K562 (cell line): ENCODE results near the gene ZBTB48. TPM values are rescaled to one million over a fixed set of nuclear protein-coding genes. Genes with fewer than 3 reads are reported as not detected.
A peak's percentile ranks its signal among the peaks of the same experiment; 100 is the strongest.

Experiments used
- CEBPB ChIP-seq: fragments of 450-650 bp; IDR thresholded peaks from 2 replicates; pipeline ENCODE4 v1.6.1; 2016; ENCODE audit warnings: missing genetic modification characterization, missing compliant biosample characterization
- CTBP1 ChIP-seq: fragments of 450-650 bp; IDR thresholded peaks from 2 replicates; pipeline ENCODE4 v1.6.1; 2016; ENCODE audit warnings: borderline replicate concordance
- CTCF ChIP-seq, 3 experiments: IDR thresholded peaks in 2 of 3; conservative IDR thresholded peaks in 1 of 3; 2 replicates each; pipeline ENCODE4 v1.5.1; 2011 to 2012; ENCODE audit warnings: low read length in 3 of 3, mild to moderate bottlenecking in 3 of 3, control low read depth in 2 of 3, improper control_type of control experiment in 1 of 3, inconsistent platforms in 1 of 3, low read depth in 1 of 3, mixed read lengths in 1 of 3, moderate library complexity in 1 of 3; ENCODE audit not compliant: insufficient read depth in 2 of 3
- E4F1 ChIP-seq: fragments of 250-450 bp; sonication (Bioruptor Pico); IDR thresholded peaks from 2 replicates; pipeline ENCODE4 v1.5.0; 2021; ENCODE audit warnings: mild to moderate bottlenecking, borderline replicate concordance
- ELF1 ChIP-seq: fragments of 200-800 bp; sonication (Bioruptor generic); IDR thresholded peaks from 2 replicates; pipeline ENCODE4 v1.6.1; 2016; ENCODE audit warnings: missing genetic modification characterization, missing compliant biosample characterization
- FUS ChIP-seq: fragments of 200-400 bp; formaldehyde crosslinking; optimal IDR thresholded peaks from 2 replicates; pipeline ENCODE3; 2017; ENCODE audit warnings: low read depth, low read length
- HNRNPL ChIP-seq: fragments of 200-400 bp; formaldehyde crosslinking; IDR thresholded peaks from 2 replicates; pipeline ENCODE4 v1.6.1; 2017; ENCODE audit warnings: low read depth, mild to moderate bottlenecking, low read length
- KAT7 ChIP-seq: sonication (generic); formaldehyde crosslinking; IDR thresholded peaks from 2 replicates; pipeline ENCODE4 v1.8.0; 2022; ENCODE audit warnings: missing genetic modification reagents, mild to moderate bottlenecking, borderline replicate concordance
- NONO ChIP-seq, 2 experiments: fragments of 200-400 bp in 1 of 2; fragments of 450-650 bp in 1 of 2; formaldehyde crosslinking in 1 of 2; IDR thresholded peaks; 2 replicates each; pipeline ENCODE4 v1.6.1; 2017; ENCODE audit warnings: low read depth in 2 of 2, mild to moderate bottlenecking in 2 of 2, moderate library complexity in 2 of 2, low read length in 1 of 2
- PHF20 ChIP-seq: fragments of 450-650 bp; IDR thresholded peaks from 2 replicates; pipeline ENCODE4 v1.6.1; 2018; ENCODE audit not compliant: partially characterized antibody
- RBM15 ChIP-seq: fragments of 200-400 bp; formaldehyde crosslinking; IDR thresholded peaks from 2 replicates; pipeline ENCODE4 v1.6.1; 2018; ENCODE audit warnings: mild to moderate bottlenecking, low read length, moderate library complexity; ENCODE audit not compliant: insufficient read depth
- RBM39 ChIP-seq: fragments of 200-400 bp; formaldehyde crosslinking; optimal IDR thresholded peaks from 2 replicates; pipeline ENCODE3; 2018; ENCODE audit warnings: low read depth, low read length
- SIX5 ChIP-seq, 2 experiments: IDR thresholded peaks; 2 replicates each; pipeline ENCODE4 v1.6.1; 2011; ENCODE audit warnings: low read length in 2 of 2, borderline replicate concordance in 1 of 2, low read depth in 1 of 2, mild to moderate bottlenecking in 1 of 2, moderate library complexity in 1 of 2; ENCODE audit not compliant: insufficient read depth in 1 of 2
- SMC3 ChIP-seq: conservative IDR thresholded peaks from 2 replicates; pipeline ENCODE4 v1.6.1; 2011; ENCODE audit warnings: low read depth, low read length, improper control_type of control experiment; ENCODE audit not compliant: insufficient read depth
- TEAD1 ChIP-seq, 2 experiments: fragments of 450-650 bp in 1 of 2; sonication (generic) in 1 of 2; formaldehyde crosslinking; IDR thresholded peaks; 2 replicates each; pipeline versions ENCODE4 v1.4.0 to v1.8.0; 2020 to 2022; ENCODE audit warnings: mild to moderate bottlenecking in 2 of 2, missing genetic modification reagents in 1 of 2
- TOE1 ChIP-seq, 2 experiments: fragments of 450-650 bp in 1 of 2; sonication (generic) in 1 of 2; formaldehyde crosslinking in 1 of 2; IDR thresholded peaks; 2 replicates each; pipeline versions ENCODE4 v1.7.1 to v1.8.0; 2016 to 2022; ENCODE audit warnings: borderline replicate concordance in 2 of 2, mild to moderate bottlenecking in 2 of 2, antibody characterized with exemption in 1 of 2, inconsistent platforms in 1 of 2, low read depth in 1 of 2, missing genetic modification reagents in 1 of 2, moderate library complexity in 1 of 2
- UBTF ChIP-seq, 2 experiments: IDR thresholded peaks; 2 replicates each; pipeline ENCODE4 v1.6.1; 2012; ENCODE audit warnings: improper control_type of control experiment in 2 of 2, low read depth in 2 of 2, low read length in 2 of 2, borderline replicate concordance in 1 of 2
- ZNF282 ChIP-seq: sonication (generic); formaldehyde crosslinking; IDR thresholded peaks from 2 replicates; pipeline ENCODE4 v1.8.1; 2023; ENCODE audit warnings: missing genetic modification reagents
- polyA plus RNA-seq, 8 experiments: library from polyadenylated mRNA; depleted of rRNA in 4 of 8; stranded (reverse) in 5 of 8; unstranded in 3 of 8; fragments of >200 nt; fragmentation: Nextera tagmentation in 2 of 8; fragmentation: Illumina TruSeq in 1 of 8; extraction: Ambion mirVana in 2 of 8; extraction: Trizol in 1 of 8; gene quantifications; 2 replicates each; pipeline versions ENCODE4 v1.2.1 to v1.2.3, GENCODE V29; 2011 to 2014; ENCODE audit warnings: inconsistent platforms in 1 of 8, missing spikeins in 1 of 8
- total RNA-seq, 7 experiments: library from RNA; depleted of rRNA in 6 of 7; stranded (reverse); fragments of >200 nt in 6 of 7; fragmentation: Illumina TruSeq in 2 of 7; extraction: Trizol in 2 of 7; gene quantifications; 2 replicates each; pipeline versions ENCODE4 v1.2.1 to v1.2.3, GENCODE V29; 2011 to 2021; ENCODE audit warnings: low replicate concordance in 1 of 7

Gene ZBTB48
- total and polyA plus RNA-seq, 9 of the 15 experiments (the other 6 are each of a cell fraction or from before 2014, with no cell fraction given): 1.9 to 66.9 (median 29.5) TPM

GRCh38 chr1:6554031-6554906, 25.5 kb upstream of the ZBTB48 start, which contains the start of gene NOL9 (continued):
- TF ChIP-seq SIX5 (IDR thresholded peaks at IDR 0.05; ENCODE audit: borderline replicate concordance in 1 of 2, insufficient read depth in 1 of 2, low read depth in 1 of 2, low read length in 2 of 2) (peak in 1 of 2 experiments; percentile 21; a peak in 1 of 4 replicates), PHF20 (peak; percentile 82), HNRNPL (no peak; the same call in 1 of the 2 replicates), ZNF282 (CRISPR knock-in tag) (peak; percentile 35; the same call in 1 of the 2 replicates), CEBPB (tag) (peak; percentile 59; the same call in 1 of the 2 replicates), NONO (IDR thresholded peaks at IDR 0.05; ENCODE audit: low read depth in 2 of 2, low read length in 1 of 2) (peak; percentile 85 to 91), CTCF (IDR thresholded peaks at IDR 0.05 in 2 of 3, conservative IDR thresholded peaks at IDR 0.05 in 1 of 3; ENCODE audit: insufficient read depth in 2 of 3, low read depth in 1 of 3, low read length in 3 of 3) (peak; percentile 96 to 98 (median 98)), E4F1 (CRISPR knock-in tag) (no peak; the same call in 1 of the 2 replicates), RBM15 (no peak), KAT7 (CRISPR knock-in tag) (peak; percentile 90; the same call in 1 of the 2 replicates), RBM39 (no peak), TOE1 (IDR thresholded peaks at IDR 0.05; ENCODE audit: borderline replicate concordance) (peak; percentile 72), TOE1 (CRISPR knock-in tag; IDR thresholded peaks at IDR 0.05; ENCODE audit: borderline replicate concordance, low read depth) (no peak), TEAD1 (CRISPR knock-in tag; IDR thresholded peaks at IDR 0.05) (peak; percentile 44 to 90; a peak in 3 of 4 replicates), CTBP1 (peak; percentile 78), FUS (peak; percentile 41), SMC3 (peak; percentile 86), UBTF (IDR thresholded peaks at IDR 0.05; ENCODE audit: borderline replicate concordance in 1 of 2, low read depth in 2 of 2, low read length in 2 of 2) (0 out of 4 replicates have a peak, but pooled peaks of 1 of the 2 experiments have one; percentile 17), ELF1 (tag) (peak; percentile 39; the same call in 1 of the 2 replicates)
